Fibroblast of skin of right quadriceps (primary cell): ENCODE data around the gene CENPP.

Experiments
- DNase-seq: peaks from one replicate; pipeline ENCODE4 v3.0.0-alpha.2; 2013

CENPP gene

DNA sequence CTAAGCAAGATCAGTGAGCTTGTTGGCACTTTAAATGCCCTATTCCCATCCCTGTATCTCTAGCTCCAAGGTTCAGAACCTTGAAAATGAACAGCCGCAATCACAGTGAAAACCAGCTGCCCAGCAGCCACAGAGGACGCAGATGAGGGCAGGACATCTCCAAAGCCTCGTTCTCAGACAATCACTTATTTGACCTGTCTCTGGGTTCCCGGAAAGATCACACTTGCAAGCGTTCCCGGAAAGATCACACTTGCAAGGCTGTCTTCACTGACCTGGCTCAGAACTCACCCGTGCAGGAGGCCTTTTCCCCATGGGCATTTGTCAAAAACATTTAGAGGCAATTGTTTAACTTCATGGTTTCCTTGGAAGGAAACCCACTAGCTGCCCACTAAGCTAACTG, 318.5 kb downstream of the CENPP start:
- no peak for DNase-seq

DNA sequence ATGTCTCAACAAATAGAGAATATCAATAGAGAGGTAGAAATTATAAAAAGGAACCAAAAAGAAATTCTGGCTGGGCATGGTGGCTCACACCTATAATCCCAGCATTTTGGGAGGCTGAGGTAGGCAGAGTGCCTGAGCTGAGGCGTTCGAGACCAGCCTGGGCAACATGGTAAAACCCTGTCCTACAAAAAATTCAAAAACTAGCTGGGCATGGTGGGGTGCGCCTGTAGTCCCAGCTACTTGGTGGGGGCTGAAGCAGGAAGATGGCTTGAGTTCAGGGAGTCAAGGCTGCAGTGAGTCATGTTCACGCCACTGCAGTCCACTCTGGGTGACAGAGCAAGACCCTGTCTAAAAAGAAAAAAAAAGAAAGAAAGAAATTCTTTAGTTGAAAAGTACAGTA, 319.3 kb downstream of the CENPP start:
- DNase-seq, result no peak

DNA sequence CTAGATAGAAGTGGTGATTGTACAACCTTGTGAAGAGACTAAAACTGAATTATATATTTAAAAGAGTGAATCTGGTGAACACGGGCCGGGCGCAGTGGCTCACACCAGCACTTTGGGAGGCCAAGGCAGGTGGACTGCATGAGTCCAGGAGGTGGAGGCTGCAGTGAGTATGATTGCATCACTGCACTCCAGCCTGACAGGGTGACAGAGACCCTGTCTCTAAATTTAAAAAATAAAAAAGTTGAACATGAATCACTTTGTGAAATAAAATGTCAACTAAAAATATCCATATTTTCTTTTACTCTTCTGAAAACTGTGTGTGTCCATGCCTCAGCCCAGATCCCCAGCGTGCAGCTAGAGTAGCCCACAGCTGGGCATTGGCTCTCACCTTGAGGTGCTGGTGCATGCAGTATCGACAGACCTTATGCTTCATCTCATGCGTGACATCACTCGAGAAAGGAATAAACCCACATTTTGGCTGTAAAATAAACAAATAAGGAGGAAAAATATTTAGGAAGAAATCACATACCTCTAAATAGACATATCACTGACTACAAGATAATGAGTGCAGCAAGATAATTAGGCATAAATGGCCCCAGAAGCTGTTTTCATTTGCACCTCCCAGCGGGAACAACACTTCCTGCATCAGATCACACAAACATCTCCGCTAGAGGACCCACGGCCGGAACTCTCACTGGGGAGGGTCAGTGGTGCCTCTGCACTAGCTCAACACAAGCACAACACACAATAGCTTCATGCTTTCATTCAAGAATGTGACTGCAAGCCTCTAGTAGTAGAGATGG, 322.1 kb downstream of the CENPP start:
- DNase-seq, result no peak

DNA sequence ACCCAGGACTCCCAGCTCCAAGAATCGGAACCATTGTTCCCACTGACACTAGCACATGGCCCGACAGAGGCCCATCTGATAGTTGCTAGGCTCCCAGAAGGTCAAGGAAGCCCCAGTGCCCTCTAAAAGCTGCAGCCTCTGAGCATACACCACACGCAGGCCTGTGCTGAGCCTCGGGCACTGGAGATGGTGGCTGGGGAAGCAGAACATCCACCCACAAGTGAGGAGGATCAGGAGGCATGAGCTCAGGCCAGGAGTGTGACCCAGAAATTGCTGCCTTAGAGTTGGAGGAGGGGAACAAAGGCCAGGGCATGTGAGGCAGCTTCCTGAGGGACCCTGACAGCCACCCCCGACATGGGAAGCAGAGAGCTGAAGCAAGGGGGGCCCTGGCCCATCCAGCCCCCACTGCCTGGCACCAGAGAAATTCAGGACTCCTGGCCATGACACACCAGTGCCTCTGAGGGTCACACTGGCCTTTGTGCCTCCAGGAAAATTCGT, 322.8 kb downstream of the CENPP start:
- DNase-seq, result no peak

DNA sequence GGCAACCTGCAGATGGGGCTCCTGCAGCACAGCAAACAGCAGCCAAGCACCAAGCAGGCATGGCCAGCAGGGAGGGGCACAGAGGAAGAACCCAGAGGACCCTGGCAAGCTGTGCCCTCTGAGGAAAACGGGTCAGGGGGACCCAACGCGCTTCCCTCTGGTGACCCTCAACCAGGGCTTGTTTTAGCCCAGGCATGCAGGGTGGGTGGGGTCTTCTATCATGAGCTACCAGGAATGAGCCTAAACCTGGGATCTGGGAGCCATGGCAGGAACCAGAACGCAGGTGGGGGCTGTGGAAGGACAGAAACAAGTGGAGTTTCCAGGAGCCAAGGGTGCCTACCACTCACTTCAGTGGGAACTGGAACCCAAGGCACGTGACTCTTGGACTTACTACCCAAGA, 323.3 kb downstream of the CENPP start:
- DNase-seq, result no peak

DNA sequence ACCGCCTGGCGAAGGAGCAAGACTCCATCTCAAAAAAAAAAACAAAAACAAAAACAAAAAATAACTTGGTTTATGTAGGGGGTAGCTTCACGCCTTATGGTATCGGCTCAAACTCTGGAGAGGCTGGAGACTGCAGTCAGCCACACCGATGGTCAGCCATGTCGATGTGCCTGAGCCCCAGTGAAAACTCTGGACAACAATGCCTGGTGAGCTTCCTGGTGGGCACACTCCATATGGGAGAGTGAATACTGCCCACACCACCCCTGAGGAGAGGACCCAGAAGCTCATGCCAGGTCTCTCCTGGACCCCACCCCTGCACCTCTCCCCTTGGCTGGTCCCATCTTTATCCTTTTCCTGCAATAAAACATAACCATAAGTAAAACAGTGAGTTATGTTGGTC, 324.5 kb downstream of the CENPP start:
- no peak for DNase-seq

DNA sequence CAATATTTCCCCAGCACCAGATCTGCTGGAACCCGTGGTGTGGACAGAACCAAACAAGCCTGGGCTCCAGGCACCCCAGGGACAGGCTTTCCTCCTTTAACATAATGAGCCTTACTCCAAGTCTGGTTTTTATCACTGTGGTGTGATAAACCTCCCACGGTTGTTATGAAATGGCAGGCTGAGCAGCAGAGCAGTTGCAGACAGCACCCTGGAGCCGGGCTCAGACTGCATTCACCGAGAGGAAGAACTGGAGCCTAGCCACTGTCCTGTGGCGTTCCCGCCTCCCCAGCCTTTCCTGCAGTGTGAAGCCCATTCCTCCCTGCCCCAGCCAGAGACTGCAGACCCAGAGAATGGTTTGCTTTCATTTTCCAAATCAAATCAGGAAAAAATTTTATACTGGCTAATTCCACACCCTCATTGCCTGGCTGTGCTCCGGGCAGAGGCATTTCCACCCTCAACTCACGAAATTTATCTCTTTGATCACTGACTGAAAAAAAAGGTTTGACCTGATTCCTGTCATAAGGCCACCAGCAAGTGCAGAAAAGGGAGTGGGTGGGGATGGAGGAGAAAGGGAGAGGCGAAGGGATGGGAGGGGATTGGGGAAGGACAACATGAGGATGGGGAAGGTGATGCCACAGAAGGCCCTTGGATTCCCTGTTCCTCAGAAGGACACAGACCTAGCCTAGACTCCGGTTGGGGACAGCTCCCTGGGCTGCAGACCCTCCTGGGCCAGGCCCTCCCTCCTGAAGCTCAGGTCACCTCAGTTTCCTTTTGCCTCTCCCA, 325.3 kb downstream of the CENPP start:
- no peak for DNase-seq

DNA sequence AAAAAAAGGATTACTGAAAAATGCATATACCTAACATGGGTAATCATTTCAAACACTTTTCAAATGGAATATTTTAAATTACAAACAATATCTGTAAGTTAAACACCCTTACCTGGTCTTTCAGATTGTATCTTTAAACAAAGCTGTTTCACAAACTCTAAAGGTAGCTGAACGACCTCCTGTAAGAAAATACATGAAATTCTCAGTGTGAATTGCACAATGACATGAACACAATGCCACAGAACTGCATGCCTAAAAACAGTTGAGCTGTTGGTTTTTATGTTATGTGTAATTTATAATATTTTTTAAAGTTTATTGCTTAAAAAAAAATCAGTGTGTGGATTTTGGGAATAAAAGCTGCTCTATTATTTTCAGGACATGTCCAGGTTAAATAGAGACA, 326.7 kb downstream of the CENPP start:
- DNase-seq, result no peak

DNA sequence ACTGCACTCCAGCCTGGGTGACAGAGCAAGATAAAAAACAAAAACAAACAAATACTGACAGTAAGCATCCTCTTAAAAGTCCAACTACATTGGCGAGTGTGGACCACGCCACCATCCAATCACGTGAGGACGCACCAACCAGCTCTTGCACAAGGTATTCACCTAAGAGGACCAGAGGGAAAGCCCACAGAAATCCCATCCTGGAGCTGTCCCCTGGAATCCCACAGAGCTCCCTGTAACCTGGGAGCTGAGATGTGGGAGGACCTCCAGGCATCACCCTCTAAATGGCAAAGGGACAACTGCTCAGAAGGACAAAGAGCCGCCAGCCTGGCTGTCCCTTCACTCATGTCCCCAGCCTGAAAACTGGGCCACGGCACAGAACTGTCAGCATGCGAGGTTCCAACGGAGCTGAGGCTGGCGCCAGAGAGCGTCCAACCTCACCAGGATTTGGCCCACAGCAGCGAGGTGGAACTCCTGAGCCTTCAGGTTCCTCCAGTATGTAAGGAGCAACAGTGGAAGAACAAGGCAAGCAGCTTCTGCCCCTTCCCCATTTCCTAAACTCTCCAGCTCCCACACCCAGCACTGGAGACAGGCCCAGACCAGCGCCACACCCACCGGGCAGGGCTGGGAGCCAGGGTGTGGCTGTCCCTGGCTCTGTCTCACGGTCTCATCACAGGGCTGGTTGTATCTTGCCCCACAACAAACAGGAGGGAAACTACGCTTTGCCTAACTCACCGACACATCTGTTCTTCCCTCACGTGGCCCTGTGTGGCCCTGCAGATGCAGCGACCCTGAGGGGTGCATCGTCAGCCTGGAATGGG, 328.9 kb downstream of the CENPP start:
- DNase-seq, result no peak

DNA sequence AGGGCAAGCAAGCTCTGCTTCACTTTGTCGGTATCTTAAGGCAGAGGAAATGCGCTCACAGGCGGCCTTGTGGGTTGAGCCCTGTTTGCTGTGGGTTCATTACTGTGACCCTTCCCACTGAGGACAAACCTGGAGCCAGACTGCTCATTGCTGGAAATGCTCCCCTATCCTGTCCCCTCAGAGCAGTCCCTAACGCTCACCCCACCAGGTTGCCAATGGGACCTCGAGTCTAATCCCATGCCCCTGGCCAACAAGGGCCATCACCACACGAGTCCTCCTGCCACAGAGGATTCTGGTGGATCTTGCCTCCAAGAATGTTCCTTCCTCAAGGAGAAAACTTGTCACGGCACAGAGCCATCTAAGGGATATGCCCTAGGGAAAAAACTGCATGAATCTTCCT, 329.6 kb downstream of the CENPP start:
- DNase-seq, result no peak

DNA sequence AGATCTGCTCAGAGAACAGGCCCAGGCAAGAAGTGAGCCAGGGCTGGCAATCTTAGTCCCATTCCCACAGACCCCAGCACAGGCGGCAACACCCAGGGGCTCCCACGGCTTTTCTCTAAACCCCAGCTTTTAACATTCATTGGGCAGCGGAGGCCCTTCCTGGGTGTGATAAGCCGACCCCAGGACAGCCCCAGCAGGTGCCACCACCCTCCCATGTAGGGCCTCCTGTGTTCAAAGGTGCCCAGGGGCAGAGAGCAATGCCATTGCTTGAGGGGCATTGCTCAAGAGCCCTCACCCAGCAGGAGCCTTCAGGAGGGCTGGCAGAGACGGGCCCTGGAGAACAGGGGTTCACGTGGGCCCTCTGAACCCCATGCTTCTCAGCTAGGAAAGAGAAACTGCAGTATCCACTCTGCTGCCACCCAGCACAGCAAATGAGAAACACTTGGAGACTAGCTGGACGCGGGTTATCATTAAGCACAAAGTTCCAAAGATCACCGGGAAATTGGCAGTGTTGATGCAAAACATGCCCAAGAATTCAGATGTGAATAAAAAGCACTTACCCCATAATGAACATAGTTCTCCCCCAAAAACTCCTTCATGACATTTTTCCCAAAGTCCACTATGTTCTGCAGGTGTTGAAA, 330.3 kb downstream of the CENPP start:
- DNase-seq, result no peak

DNA sequence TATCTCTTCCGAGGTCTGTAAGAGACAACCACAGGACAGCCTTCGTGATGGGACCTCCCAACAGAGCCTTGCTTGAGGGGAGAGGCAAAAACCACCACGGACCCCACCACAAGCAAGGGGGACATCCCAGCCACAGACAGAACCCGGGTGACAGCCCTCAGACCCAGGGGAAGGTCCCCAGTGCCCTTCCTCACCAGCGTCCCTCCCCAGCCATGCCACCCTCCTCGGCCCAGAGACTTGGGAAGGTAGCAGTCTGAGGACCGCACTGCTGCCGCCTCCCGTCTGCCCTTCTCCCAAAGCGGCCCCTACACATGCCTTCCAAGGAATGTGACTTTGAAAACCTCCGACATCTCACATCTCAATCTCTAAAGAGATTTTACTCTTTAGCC, 330.8 kb downstream of the CENPP start:
- DNase-seq, result no peak

DNA sequence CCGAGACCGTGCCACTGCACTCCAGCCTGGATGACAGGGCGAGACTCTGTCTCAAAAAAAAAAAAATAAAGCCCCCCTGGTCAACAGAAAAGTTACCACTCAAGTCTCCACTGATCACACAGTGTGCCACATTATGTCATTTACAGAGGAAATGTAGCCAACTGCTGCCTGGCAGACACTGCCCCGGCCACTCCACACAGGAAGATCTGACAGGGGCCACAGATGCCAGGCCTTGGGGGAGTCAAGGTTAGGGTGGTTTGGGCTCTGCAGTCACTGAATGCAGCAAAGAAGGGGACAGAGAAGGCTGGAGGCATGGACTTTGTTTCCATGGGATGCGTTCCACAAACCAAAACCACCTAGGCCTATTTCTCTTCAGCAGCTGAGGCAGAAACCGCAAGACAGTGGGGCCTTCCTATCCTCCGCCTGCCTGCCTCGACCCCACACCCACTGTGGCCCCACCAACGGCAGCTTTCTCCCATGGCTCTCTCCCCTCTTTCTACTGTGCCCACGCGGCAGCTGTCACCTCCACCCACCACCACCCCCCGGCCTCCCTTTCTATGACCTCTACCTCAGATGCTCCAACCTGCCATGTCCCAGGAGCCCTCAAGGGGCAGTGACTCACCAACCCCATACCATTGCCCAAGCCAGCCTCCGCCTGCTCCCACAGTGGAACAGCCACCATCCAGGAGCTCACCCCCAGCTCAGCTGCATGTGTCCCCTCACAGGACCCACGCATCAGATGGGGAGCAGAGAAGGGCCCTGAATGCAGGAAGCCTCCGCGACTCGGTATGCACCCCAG, 331.7 kb downstream of the CENPP start:
- no peak for DNase-seq

DNA sequence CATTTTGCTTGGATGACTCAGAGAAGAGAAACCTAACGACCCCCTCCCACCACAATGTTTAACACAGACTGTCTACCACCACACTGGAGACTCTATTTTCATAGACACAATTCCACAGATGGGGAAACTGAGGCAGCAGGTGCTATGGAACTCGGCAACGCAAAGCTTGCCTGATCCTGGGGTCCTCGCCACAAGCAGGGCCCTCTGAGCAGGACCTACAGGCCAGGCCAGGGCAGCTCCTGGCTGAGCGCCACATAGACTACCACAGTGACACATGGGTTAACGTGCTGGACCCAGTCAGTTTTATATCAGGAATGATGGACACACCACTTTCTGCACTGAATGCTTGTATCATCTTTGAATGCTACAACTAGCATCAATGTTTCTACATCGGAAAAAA, 332.4 kb downstream of the CENPP start:
- no peak for DNase-seq

DNA sequence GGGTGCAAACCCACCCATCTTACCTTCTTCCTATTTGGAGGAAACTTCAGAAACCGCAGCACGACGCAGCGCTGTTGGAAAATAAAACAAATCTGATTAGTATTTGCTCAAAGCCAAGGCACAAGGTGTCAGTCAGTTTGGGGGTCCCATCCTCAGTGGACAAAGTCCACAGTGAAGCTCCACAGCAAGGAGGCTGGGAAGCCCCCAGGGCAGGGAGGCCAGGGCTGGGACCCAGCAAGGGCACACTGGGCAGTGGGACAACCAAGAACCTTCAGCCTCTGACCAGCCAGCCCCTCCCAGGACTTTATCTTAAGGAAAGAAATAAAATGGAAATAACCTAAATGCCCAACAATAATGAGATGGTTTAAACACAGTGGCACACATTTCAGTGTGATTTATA, 332.9 kb downstream of the CENPP start:
- no peak for DNase-seq

DNA sequence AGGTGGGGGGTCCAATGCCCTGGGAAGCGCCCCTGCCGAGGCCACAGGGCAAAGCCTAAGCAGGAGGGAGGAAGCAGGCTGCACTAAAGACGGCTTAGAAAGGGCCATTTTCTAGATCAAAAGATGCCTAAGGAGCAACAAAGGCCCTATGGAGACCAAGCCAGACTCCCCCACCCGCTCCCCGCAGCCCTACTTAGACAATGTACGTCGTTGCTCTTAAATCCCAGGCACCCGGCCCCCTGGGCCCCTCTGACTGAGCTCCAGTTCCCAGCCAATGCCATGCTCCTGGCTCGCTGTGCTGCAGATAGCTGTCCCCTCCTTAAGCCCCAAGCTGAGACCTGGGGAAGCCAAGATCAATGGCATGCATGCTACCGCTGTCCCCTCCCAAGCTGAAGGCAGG, 333.8 kb downstream of the CENPP start:
- no peak for DNase-seq

DNA sequence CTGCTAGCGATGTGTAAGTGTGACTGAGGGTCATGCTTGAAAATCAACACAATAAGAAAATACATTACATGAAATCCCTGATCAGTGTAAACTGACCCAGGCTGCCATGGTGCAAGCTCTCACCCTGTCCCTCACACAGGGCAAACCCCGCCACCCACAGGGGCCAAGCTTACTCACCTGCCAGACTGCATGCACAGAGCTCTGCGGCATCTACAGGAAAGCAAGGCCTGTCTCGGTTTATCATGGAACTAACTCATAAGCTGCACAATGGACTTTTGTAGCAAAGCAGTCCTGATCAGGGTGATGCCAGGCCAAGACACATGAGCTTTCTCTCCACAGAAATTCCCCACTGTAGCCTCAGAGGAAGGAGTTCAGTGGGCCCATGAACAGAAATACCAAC, 334.5 kb downstream of the CENPP start:
- DNase-seq, result no peak

DNA sequence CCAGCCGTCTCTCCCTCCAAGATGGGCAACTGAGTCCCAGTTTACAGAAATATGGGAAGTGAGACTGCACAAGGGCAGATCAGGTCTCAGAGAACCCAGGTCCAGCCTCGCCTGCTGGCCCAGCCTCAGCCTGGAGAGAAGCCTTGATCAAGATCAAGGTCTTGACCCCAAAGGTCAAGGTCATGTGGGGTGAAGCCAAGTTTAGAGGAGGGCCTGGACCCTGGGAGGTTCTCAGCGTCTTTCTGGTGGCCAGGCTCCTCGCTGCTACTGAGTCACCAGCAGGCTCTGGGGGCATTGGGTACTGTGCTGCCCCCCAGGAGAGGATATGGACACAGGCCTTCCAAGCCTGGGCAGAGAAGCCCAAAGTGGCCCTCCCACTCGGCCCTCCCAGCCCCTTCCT, 335.4 kb downstream of the CENPP start:
- DNase-seq, result no peak

DNA sequence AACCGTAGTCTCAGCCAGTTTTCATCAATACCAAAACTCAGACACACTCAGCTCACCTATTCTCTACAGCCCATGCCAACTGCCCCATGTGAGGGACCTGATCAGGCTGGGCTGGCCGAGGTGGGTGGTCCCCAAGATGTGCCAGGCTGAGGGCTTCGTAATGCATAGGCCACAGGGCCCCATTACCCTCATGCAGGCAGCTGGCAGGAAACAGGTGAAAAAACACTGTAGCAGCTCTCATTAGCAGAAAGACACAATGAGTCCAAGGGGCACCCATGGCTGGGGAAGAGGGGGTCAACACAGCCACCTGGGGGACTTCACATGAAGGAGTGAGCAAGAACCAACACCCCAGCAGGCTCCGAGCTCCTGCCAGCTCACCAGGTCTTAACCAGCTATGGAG, 336.0 kb downstream of the CENPP start:
- no peak for DNase-seq

DNA sequence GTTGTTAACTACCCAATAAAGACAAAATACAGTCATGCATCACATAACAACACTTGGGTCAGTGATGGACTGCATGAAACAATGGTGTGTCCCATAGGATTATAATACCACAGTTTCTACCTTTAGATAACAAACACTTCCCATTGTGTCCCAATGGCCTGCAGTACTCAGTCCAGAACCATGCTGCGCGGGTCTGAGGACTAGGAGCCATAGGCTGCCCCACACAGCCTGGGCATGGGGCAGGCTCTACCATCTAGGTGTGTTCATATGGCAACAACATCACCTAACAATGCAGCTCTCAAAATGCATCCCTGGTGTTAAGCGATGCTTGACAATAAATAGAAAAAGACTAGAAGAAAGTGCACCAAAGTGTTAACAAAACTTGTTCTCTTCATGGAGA, 337.4 kb downstream of the CENPP start:
- DNase-seq, result no peak

DNA sequence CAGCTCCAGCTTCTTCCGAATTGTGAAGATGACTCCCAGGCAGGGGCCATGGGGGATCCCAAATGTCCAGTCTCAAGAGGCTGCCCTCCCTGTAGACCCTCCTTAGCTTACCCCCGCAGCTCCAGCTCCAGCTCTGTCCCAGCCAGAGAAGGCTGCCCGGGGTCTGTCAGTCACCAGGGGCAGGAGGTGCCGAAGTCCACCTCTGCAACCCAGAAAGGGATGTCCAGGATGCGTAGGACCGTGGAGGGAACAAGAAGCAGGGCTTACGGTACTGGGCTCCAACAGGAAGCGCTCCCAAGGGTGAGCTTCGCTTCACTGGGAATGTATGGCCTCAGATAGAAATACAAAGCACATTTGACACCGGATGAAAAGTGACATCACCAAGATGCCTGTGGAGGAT, 338.2 kb downstream of the CENPP start:
- no peak for DNase-seq
